Stimulated activated CD4-positive, alpha-beta T cell treated with anti-CD3 and anti-CD28 coated beads, Interleukin-4, amount 100 ng/mL, for 48 hours (primary cell): ENCODE results near the gene MAP1A.
"Not testable (repeated sequence)": the region's sequence is repeated elsewhere in the genome, so short reads cannot be mapped to it uniquely, and the experiment has no call there.

ENCODE experiments used
- DNase-seq, 2 donors: peaks; one replicate each; pipeline ENCODE4 v3.0.0-alpha.2; 2020; ENCODE audit warnings: low read depth in 2 of 2

Gene MAP1A

GRCh38 chr15:43529587-43530345 lies 12.4 kb downstream of the MAP1A start:
- no peak for DNase-seq

GRCh38 chr15:43531018-43531670 lies 13.7 kb downstream of the MAP1A start:
- DNase-seq, result no peak

GRCh38 chr15:43532826-43533225 lies 15.4 kb downstream of the MAP1A start:
- not testable (repeated sequence) for DNase-seq

GRCh38 chr15:43534897-43535296 lies 17.5 kb downstream of the MAP1A start:
- no peak for DNase-seq

GRCh38 chr15:43538091-43538490 lies 20.7 kb downstream of the MAP1A start:
- no peak for DNase-seq

GRCh38 chr15:43541785-43542184 lies 24.4 kb downstream of the MAP1A start:
- DNase-seq, result no peak

- DNase-seq, result no peak
Measured at GRCh38 chr15:43544266-43544665, 26.9 kb downstream of the MAP1A start.

GRCh38 chr15:43545426-43545825 lies 28.0 kb downstream of the MAP1A start:
- no peak for DNase-seq

GRCh38 chr15:43547539-43547938 lies 30.1 kb downstream of the MAP1A start:
- DNase-seq, result no peak

- no peak for DNase-seq
Measured at GRCh38 chr15:43550527-43551363, 33.3 kb downstream of the MAP1A start.

- DNase-seq, result no peak
Measured at GRCh38 chr15:43552256-43552655, 34.8 kb downstream of the MAP1A start.

- no peak for DNase-seq
Measured at GRCh38 chr15:43552986-43553385, 35.6 kb downstream of the MAP1A start.

- not testable (repeated sequence) for DNase-seq
Measured at GRCh38 chr15:43562753-43563152, 45.3 kb downstream of the MAP1A start.

GRCh38 chr15:43563793-43564192 lies 46.4 kb downstream of the MAP1A start:
- not testable (repeated sequence) for DNase-seq

GRCh38 chr15:43566615-43567014 lies 49.2 kb downstream of the MAP1A start:
- not testable (repeated sequence) for DNase-seq

- DNase-seq, result not testable (repeated sequence)
Measured at GRCh38 chr15:43574607-43575006, 57.2 kb downstream of the MAP1A start.
